ENCODE measurements around the gene TP53BP2.

- TF ChIP-seq POLR2A (IDR thresholded peaks at IDR 0.05; ENCODE audit: low read depth) (no peak), CTCF (IDR thresholded peaks at IDR 0.05) (no peak), POLR2AphosphoS5 (IDR thresholded peaks at IDR 0.05) (no peak), EP300 (IDR thresholded peaks at IDR 0.05) (no peak)
These were observed 103.9 kb downstream of the TP53BP2 start for GRCh38 chr1:223741861-223742260.
